A549 (cell line): Measurements from ENCODE around the gene SUPT20HL1.

Experiments used
- CTCF ChIP-seq: fragments of >200 bp; sonication (Bioruptor Twin); formaldehyde crosslinking; IDR thresholded peaks from 3 replicates; pipeline ENCODE4 v1.5.1; 2016
- HDAC2 ChIP-seq: fragments of 200-600 bp; sonication (generic); IDR thresholded peaks from 2 replicates; pipeline ENCODE4 v1.6.1; 2016
- NR3C1 ChIP-seq: fragments of >200 bp; sonication (Bioruptor Twin); formaldehyde crosslinking; IDR thresholded peaks from 3 replicates; pipeline ENCODE4 v1.6.1; 2017
- PBX3 ChIP-seq: IDR thresholded peaks from 2 replicates; pipeline ENCODE4 v1.6.1; 2012
- POLR2A ChIP-seq: IDR thresholded peaks from 2 replicates; pipeline ENCODE4 v1.6.1; 2012; ENCODE audit warnings: mild to moderate bottlenecking, low read length
- RARB ChIP-seq: fragments of 250-450 bp; sonication (Bioruptor Pico); IDR thresholded peaks from 2 replicates; pipeline ENCODE4 v1.8.0; 2021; ENCODE audit warnings: mild to moderate bottlenecking, moderate library complexity
- REST ChIP-seq: fragments of 200-600 bp; sonication (generic); IDR thresholded peaks from 2 replicates; pipeline ENCODE4 v1.6.1; 2016; ENCODE audit warnings: antibody characterized with exemption, mild to moderate bottlenecking, moderate library complexity
- SREBF2 ChIP-seq: fragments of 450-650 bp; IDR thresholded peaks from 2 replicates; pipeline ENCODE4 v1.6.1; 2014; ENCODE audit warnings: mild to moderate bottlenecking, moderate library complexity
- ZFP36 ChIP-seq: fragments of 450-650 bp; IDR thresholded peaks from 2 replicates; pipeline ENCODE4 v1.6.1; 2014; ENCODE audit warnings: borderline replicate concordance; ENCODE audit not compliant: partially characterized antibody

- TF ChIP-seq POLR2A (no peak), REST (no peak), SREBF2 (no peak), HDAC2 (no peak), ZFP36 (no peak), CTCF (no peak), NR3C1 (no peak), RARB (no peak), PBX3 (no peak)
These were observed 16.0 kb downstream of the SUPT20HL1 start for GRCh38 chrX:24376403-24376802.
